Heart left ventricle (tissue), 16 donors: ENCODE data around the gene C19orf38. TPM values are rescaled to one million over a fixed set of nuclear protein-coding genes. Genes with fewer than 3 reads are reported as not detected.

ENCODE experiments used
- ATAC-seq, 4 donors: fragments of 200-7000 bp; cut with Tn5 transposase; one replicate each; pipeline ENCODE4 v1.9.1; 2020 to 2022; ENCODE audit warnings: moderate library complexity in 4 of 4, mild to moderate bottlenecking in 3 of 4, moderate number of reproducible peaks in 1 of 4
- DNase-seq, 5 donors: peaks; one replicate each; pipeline ENCODE4 v3.0.0-alpha.2; 2020
- H3K27ac ChIP-seq, 12 donors: fragments of 200-600 bp; sonication (generic) in 4 of 12; one replicate each; pipeline versions ENCODE4 v1.5.0 to v1.8.0; 2016 to 2022; ENCODE audit warnings: mild to moderate bottlenecking in 2 of 12
- H3K27me3 ChIP-seq, 9 donors: fragments of 200-600 bp; sonication (generic) in 2 of 9; one replicate each; pipeline versions ENCODE4 v1.5.1 to v1.8.0; 2016 to 2022; ENCODE audit warnings: mild to moderate bottlenecking in 3 of 9
- H3K36me3 ChIP-seq, 9 donors: fragments of 200-600 bp; sonication (generic) in 2 of 9; one replicate each; pipeline versions ENCODE4 v1.5.0 to v1.8.0; 2018 to 2022; ENCODE audit warnings: mild to moderate bottlenecking in 2 of 9
- H3K4me1 ChIP-seq, 12 donors: fragments of 200-600 bp; sonication (generic) in 4 of 12; one replicate each; pipeline versions ENCODE4 v1.5.0 to v1.8.0; 2016 to 2022; ENCODE audit warnings: mild to moderate bottlenecking in 3 of 12
- H3K4me3 ChIP-seq, 12 donors: fragments of 200-600 bp; sonication (generic) in 4 of 12; one replicate each; pipeline versions ENCODE4 v1.5.0 to v1.8.0; 2017 to 2022; ENCODE audit warnings: mild to moderate bottlenecking in 9 of 12, moderate library complexity in 4 of 12
- H3K9me3 ChIP-seq, 12 donors: fragments of 200-600 bp; sonication (generic) in 4 of 12; one replicate each; pipeline versions ENCODE4 v1.5.0 to v1.8.0; 2016 to 2022; ENCODE audit warnings: mild to moderate bottlenecking in 1 of 12
- CTCF ChIP-seq, 12 donors: fragments of 200-600 bp; sonication (generic) in 4 of 12; IDR thresholded peaks; one replicate each; pipeline versions ENCODE4 v1.5.0 to v1.8.0; 2018 to 2022; ENCODE audit warnings: antibody characterized with exemption in 12 of 12, mild to moderate bottlenecking in 5 of 12
- POLR2A ChIP-seq, 2 donors: fragments of 450-650 bp; IDR thresholded peaks; one replicate each; pipeline ENCODE4 v1.6.1; 2017; ENCODE audit warnings: antibody characterized with exemption in 2 of 2, mild to moderate bottlenecking in 2 of 2, moderate library complexity in 2 of 2
- WGBS, 4 donors: extraction: QIAGEN DNeasy Blood & Tissue Kit in 2 of 4; methylation state at CpG; one replicate each; pipeline versions ENCODE4 v1.1.5 to v1.1.7; 2013 to 2018; 5-methylcytosine and 5-hydroxymethylcytosine counted together
- intact Hi-C, 10 donors: fragments of 100-400 bp; cut with DNase I; formaldehyde crosslinking; loops; one replicate each; pipeline versions ENCODE4 v1.11.1 to v1.14.2; 2022
- polyA plus RNA-seq, 2 donors: library from polyadenylated mRNA; stranded (reverse); fragments of 200-250 nt; gene quantifications; one replicate each; pipeline ENCODE4 v1.2.3, GENCODE V29; 2013
- total RNA-seq, 9 donors: library from RNA; depleted of rRNA in 2 of 9; stranded (reverse); fragments of >200 nt in 2 of 9; fragmentation: NEBNext Ultra II Directional in 3 of 9; extraction: Animal tissue kit (Norgen Biotek cat#: 25700) in 3 of 9; gene quantifications; one replicate each; pipeline versions ENCODE4 v1.1.0 to v1.2.4, GENCODE V29; 2016 to 2023
- donor health status: ischemic (EF 13 %, LVEDD 7.1; RV severe dilation, severe dysfunction).
- donor health status: healthy with polysubstance abuse.
- donor health status: DM: no; HTN: yes; CAD: no.
- donor health status: DM: no; HTN: no; CAD: no.
- donor health status: ischemic (EF 25% LVEDD 6.9; RV normal size, moderate dysfunction).
- donor health status: ischemic (EF 25% LVEDD 5.7; RV mildly dilated, moderate dysfunction).
- donor health status: healthy.
- donor health status: DM: yes; HTN: yes; CAD: no.
- donor health status: ischemic (EF 35%, LVEDD 5.7; RV mildly dilated, moderate dysfunction).
- donor health status: nonischemic (EF 11% LVEDD 7.7; RV severe dilation, severe dysfunction).
- donor health status: DM: yes; HTN: yes; CAD: no.
- donor health status: PGD.
- donor health status: ischemic (EF 29% LVEDD 5.4; RV normal size, mild dysfunction).
- donor health status: nonischemic (EF 23%, LVEDD 6.1; RV moderate dilation, normal function).

The C19orf38 gene
- total and polyA plus RNA-seq, 11 donors, result 0.21 to 6.0 (median 0.86) TPM

- TF ChIP-seq CTCF (IDR thresholded peaks at IDR 0.05) (no peak), POLR2A (IDR thresholded peaks at IDR 0.05) (no peak)
- Histone ChIP-seq H3K4me1 (peaks cover 0 to 21% (median 0%) of the 10 kb centered on the region in 12 donors), H3K27ac (peak overlapping the region in 9 of 12 donors; percentile 19 to 69 (median 44)), H3K9me3 (no peaks in the 10 kb centered on the region), H3K4me3 (peak overlapping the region in 2 of 12 donors; percentile 46 to 49), H3K27me3 (no peaks in the 10 kb centered on the region), H3K36me3 (peaks cover 3 to 94% (median 74%) of the 10 kb centered on the region in 9 donors)
- WGBS, 4 donors, result 90 to 94% (median 93%) methylated on average over 18 to 19 of the region's 19 CpGs
- DNase-seq (peak in 1 of 5 donors; percentile 49), ATAC-seq (no peak)
- intact Hi-C loops, result no loop called here
Observed at GRCh38 chr19:10818301-10819123, 29.7 kb upstream of the C19orf38 start.

- WGBS, 4 donors, result 94 to 97% (median 96%) methylated on average over 27 of the region's 27 CpGs
- intact Hi-C loops, result no loop called here
- Histone ChIP-seq H3K27ac (no peak overlapping the region), H3K4me3 (no peak overlapping the region), H3K9me3 (no peaks in the 10 kb centered on the region), H3K36me3 (peaks cover 3 to 97% (median 75%) of the 10 kb centered on the region in 9 donors), H3K27me3 (no peaks in the 10 kb centered on the region), H3K4me1 (peaks cover 0 to 12% (median 0%) of the 10 kb centered on the region in 12 donors)
- TF ChIP-seq POLR2A (IDR thresholded peaks at IDR 0.05), result no peak
- TF ChIP-seq CTCF (IDR thresholded peaks at IDR 0.05), result no peak
- DNase-seq (peak in 2 of 5 donors; percentile 17 to 42), ATAC-seq (no peak)
Observed at GRCh38 chr19:10819124-10820060, 28.8 kb upstream of the C19orf38 start.

GRCh38 chr19:10820173-10820572 is 28.0 kb upstream of the C19orf38 start:
- intact Hi-C loops, result no loop called here
- H3K27me3 ChIP-seq, result no peaks in the 10 kb centered on the region
- no peaks in the 10 kb centered on the region for H3K9me3 ChIP-seq
- H3K36me3 ChIP-seq, result peaks cover 5 to 97% (median 75%) of the 10 kb centered on the region in 9 donors
- DNase-seq, result peak in 1 of 5 donors; percentile 23
- WGBS, 4 donors, result 82 to 88% (median 86%) methylated on average over 7 of the region's 7 CpGs
- peaks cover 0 to 11% (median 0%) of the 10 kb centered on the region in 12 donors for H3K4me1 ChIP-seq
- peak in 4 of 12 donors; percentile 13 to 29 (median 16) for TF ChIP-seq CTCF (IDR thresholded peaks at IDR 0.05)
- TF ChIP-seq POLR2A (IDR thresholded peaks at IDR 0.05), result no peak
- H3K4me3 ChIP-seq, result no peak overlapping the region
- ATAC-seq, result peak in 1 of 4 donors; percentile 10
- no peak overlapping the region for H3K27ac ChIP-seq
